H1 (cell line): Measurements from ENCODE around the gene MINDY3. TPM values are rescaled to one million over a fixed set of nuclear protein-coding genes. Genes with fewer than 3 reads are reported as not detected.

ENCODE experiments used
- CTCF ChIA-PET: fragments of 300-600 bp; sonication (Branson Sonifier 250); formaldehyde crosslinking; loops from one replicate; lab custom pipeline; 2021; ENCODE audit not compliant: partially characterized antibody; lab: Charles Lee
- POLR2A ChIA-PET: fragments of 300-600 bp; sonication (Branson Sonifier 250); formaldehyde crosslinking; loops from one replicate; lab custom pipeline; 2021; ENCODE audit warnings: inconsistent platforms; ENCODE audit not compliant: partially characterized antibody; lab: Charles Lee
- DNase-seq, 2 experiments: peaks; one replicate each; pipeline versions ENCODE4 v3.0.0 to v3.0.0-alpha.2; 2010 to 2022; ENCODE audit warnings: low spot score in 2 of 2, low read depth in 1 of 2, mixed read lengths in 1 of 2
- FAIRE-seq: peaks from 2 replicates; lab custom pipeline; 2011; peaks lifted over from hg19 to GRCh38; lab: Jason Lieb, UNC
- H2AFZ ChIP-seq: 2 replicates; pipeline ENCODE4 v1.8.1; 2012; ENCODE audit warnings: low read length, inconsistent platforms
- H2AK5ac ChIP-seq: 2 replicates; pipeline ENCODE4 v1.6.1; 2013; ENCODE audit warnings: low read depth, low read length
- H2BK120ac ChIP-seq: replicated peaks from 2 replicates; pipeline ENCODE3; 2013; ENCODE audit warnings: low read depth, low read length, inconsistent platforms
- H2BK12ac ChIP-seq: 2 replicates; pipeline ENCODE4 v1.6.1; 2013; ENCODE audit warnings: low read depth, low read length
- H2BK15ac ChIP-seq: 2 replicates; pipeline ENCODE4 v1.6.1; 2013; ENCODE audit warnings: low read length
- H2BK20ac ChIP-seq: 2 replicates; pipeline ENCODE4 v1.6.1; 2013; ENCODE audit warnings: low read length
- H2BK5ac ChIP-seq: 2 replicates; pipeline ENCODE4 v1.6.1; 2013; ENCODE audit warnings: low read depth, low read length
- H3K14ac ChIP-seq: 2 replicates; pipeline ENCODE4 v1.6.1; 2013; ENCODE audit warnings: inconsistent platforms; ENCODE audit not compliant: insufficient read length
- H3K18ac ChIP-seq: 2 replicates; pipeline ENCODE4 v1.6.1; 2013; ENCODE audit warnings: low read length; ENCODE audit errors: extremely low read depth
- H3K23ac ChIP-seq: 2 replicates; pipeline ENCODE4 v1.6.1; 2013; ENCODE audit warnings: inconsistent platforms; ENCODE audit not compliant: insufficient read length
- H3K23me2 ChIP-seq: 2 replicates; pipeline ENCODE4 v1.6.1; 2013; ENCODE audit warnings: low read depth, low read length
- H3K27ac ChIP-seq: 2 replicates; pipeline ENCODE4 v1.6.1; 2011; ENCODE audit warnings: low read depth, low read length, inconsistent platforms
- H3K27me3 ChIP-seq, 4 experiments: replicated peaks in 1 of 4; 1 replicate in 1 of 4; 2 replicates in 3 of 4; pipeline versions ENCODE4 v1.6.1 to v1.8.1; 2011 to 2013; ENCODE audit warnings: low read length in 3 of 4, mild to moderate bottlenecking in 3 of 4, inconsistent platforms in 2 of 4, mixed read lengths in 2 of 4, moderate library complexity in 1 of 4; ENCODE audit not compliant: control insufficient read depth in 3 of 4, insufficient read depth in 3 of 4; ENCODE audit errors: extremely low read depth in 1 of 4
- H3K36me3 ChIP-seq, 4 experiments: 2 replicates each; pipeline versions ENCODE4 v1.6.1 to v1.8.1; 2011 to 2013; ENCODE audit warnings: mild to moderate bottlenecking in 4 of 4, low read length in 3 of 4, moderate library complexity in 2 of 4, control low read depth in 1 of 4, inconsistent platforms in 1 of 4; ENCODE audit not compliant: insufficient read depth in 4 of 4, control insufficient read depth in 2 of 4
- H3K4ac ChIP-seq: replicated peaks from 2 replicates; pipeline ENCODE3; 2013; ENCODE audit warnings: low read length, low read depth, mixed read lengths, inconsistent platforms; ENCODE audit not compliant: insufficient read length
- H3K4me1 ChIP-seq, 4 experiments: replicated peaks in 1 of 4; 1 replicate in 1 of 4; 2 replicates in 3 of 4; pipeline versions ENCODE4 v1.6.1 to v1.8.1; 2011 to 2013; ENCODE audit warnings: low read length in 3 of 4, inconsistent platforms in 2 of 4, mixed read lengths in 1 of 4; ENCODE audit not compliant: insufficient read depth in 4 of 4, control insufficient read depth in 3 of 4
- H3K4me2 ChIP-seq, 2 experiments: 2 replicates each; pipeline versions ENCODE4 v1.6.1 to v1.8.1; 2011 to 2013; ENCODE audit warnings: low read depth in 2 of 2, low read length in 2 of 2, control low read depth in 1 of 2, inconsistent platforms in 1 of 2, mild to moderate bottlenecking in 1 of 2; ENCODE audit not compliant: insufficient read depth in 1 of 2
- H3K4me3 ChIP-seq, 4 experiments: fragments of 200-600, 300-600 bp in 1 of 4; sonication (generic), shearing (Covaris generic), sonication (Bioruptor Twin) in 1 of 4; 2 replicates each; pipeline versions ENCODE4 v1.5.1 to v1.8.1; 2011 to 2016; ENCODE audit warnings: low read length in 4 of 4, low read depth in 3 of 4, control low read depth in 2 of 4, inconsistent platforms in 2 of 4, mild to moderate bottlenecking in 2 of 4, mixed read lengths in 1 of 4, moderate library complexity in 1 of 4; ENCODE audit not compliant: insufficient read depth in 2 of 4; ENCODE audit errors: extremely low read depth in 1 of 4
- H3K56ac ChIP-seq: replicated peaks from 2 replicates; pipeline ENCODE3; 2013; ENCODE audit warnings: low read depth, mild to moderate bottlenecking, mixed read lengths, low read length, inconsistent platforms; ENCODE audit not compliant: insufficient read length
- H3K79me1 ChIP-seq: 2 replicates; pipeline ENCODE4 v1.6.1; 2013; ENCODE audit warnings: low read depth, low read length, control low read depth
- H3K79me2 ChIP-seq, 2 experiments: 2 replicates each; pipeline versions ENCODE4 v1.6.1 to v1.8.1; 2012 to 2013; ENCODE audit warnings: low read length in 2 of 2, mild to moderate bottlenecking in 2 of 2, inconsistent platforms in 1 of 2; ENCODE audit not compliant: insufficient read depth in 2 of 2, control insufficient read depth in 1 of 2
- H3K9ac ChIP-seq, 4 experiments: replicated peaks in 1 of 4; 1 replicate in 1 of 4; 2 replicates in 3 of 4; pipeline versions ENCODE4 v1.6.1 to v1.8.1; 2011 to 2013; ENCODE audit warnings: low read depth in 3 of 4, low read length in 3 of 4, control low read depth in 2 of 4, mild to moderate bottlenecking in 2 of 4, moderate library complexity in 2 of 4, inconsistent platforms in 1 of 4; ENCODE audit errors: extremely low read depth in 1 of 4
- H3K9me3 ChIP-seq, 2 experiments: 2 replicates each; pipeline versions ENCODE4 v1.6.1 to v1.8.1; 2012 to 2013; ENCODE audit warnings: mild to moderate bottlenecking in 2 of 2, moderate library complexity in 2 of 2, control low read depth in 1 of 2, inconsistent platforms in 1 of 2, low read depth in 1 of 2, low read length in 1 of 2, mixed read lengths in 1 of 2; ENCODE audit not compliant: insufficient read depth in 2 of 2
- H4K20me1 ChIP-seq, 2 experiments: replicated peaks in 1 of 2; 2 replicates each; pipeline versions ENCODE3 to v1.8.1; 2011 to 2013; ENCODE audit warnings: inconsistent platforms in 2 of 2, low read length in 2 of 2, mild to moderate bottlenecking in 1 of 2; ENCODE audit not compliant: insufficient read depth in 2 of 2, control insufficient read depth in 1 of 2
- H4K5ac ChIP-seq: 2 replicates; pipeline ENCODE4 v1.6.1; 2013; ENCODE audit warnings: low read length, low read depth, mixed read lengths, inconsistent platforms; ENCODE audit not compliant: insufficient read length
- H4K8ac ChIP-seq: 2 replicates; pipeline ENCODE4 v1.8.0; 2013; ENCODE audit warnings: mild to moderate bottlenecking, moderate library complexity, low read length, inconsistent platforms; ENCODE audit not compliant: insufficient read depth; ENCODE audit errors: extremely low read depth
- H4K91ac ChIP-seq: replicated peaks from 2 replicates; pipeline ENCODE3; 2013; ENCODE audit warnings: low read length, mixed read lengths, inconsistent platforms; ENCODE audit not compliant: insufficient read length
- CHD2 ChIP-seq: IDR thresholded peaks from 2 replicates; pipeline ENCODE4 v1.6.1; 2012; ENCODE audit warnings: low read length, improper control_type of control experiment
- FOSL1 ChIP-seq: IDR thresholded peaks from 2 replicates; pipeline ENCODE4 v1.6.1; 2011; ENCODE audit warnings: mild to moderate bottlenecking, low read depth, low read length, moderate library complexity; ENCODE audit not compliant: insufficient read depth
- GABPA ChIP-seq: IDR thresholded peaks from 2 replicates; pipeline ENCODE4 v1.6.1; 2011; ENCODE audit warnings: mild to moderate bottlenecking, low read length, moderate library complexity, borderline replicate concordance; ENCODE audit not compliant: insufficient read depth
- JUND ChIP-seq: IDR thresholded peaks from 2 replicates; pipeline ENCODE4 v1.6.1; 2011; ENCODE audit warnings: mild to moderate bottlenecking, improper control_type of control experiment, low read length
- KDM5A ChIP-seq: fragments of 200-600 bp; IDR thresholded peaks from 2 replicates; pipeline ENCODE4 v1.7.1; 2012; ENCODE audit warnings: mild to moderate bottlenecking, low read length, inconsistent platforms, mixed read lengths
- SIX5 ChIP-seq: IDR thresholded peaks from 2 replicates; pipeline ENCODE4 v1.6.1; 2011; ENCODE audit warnings: mild to moderate bottlenecking, low read depth, low read length
- WGBS, 2 experiments: shearing (Covaris generic) in 1 of 2; methylation state at CpG; one replicate each; pipeline versions ENCODE4 v1.1.6 to v1.1.7; 2013 to 2015; ENCODE audit warnings: low lambda C conversion rate in 2 of 2, mixed read lengths in 2 of 2, inconsistent platforms in 1 of 2, low coverage in 1 of 2, missing lambda C conversion rate in 1 of 2; ENCODE audit not compliant: insufficient replicate concordance in 2 of 2, insufficient coverage in 1 of 2, insufficient read length in 1 of 2; ENCODE audit errors: extremely low coverage in 1 of 2, missing lambda C conversion rate in 1 of 2; 5-methylcytosine and 5-hydroxymethylcytosine counted together
- polyA plus RNA-seq, 7 experiments: library from polyadenylated mRNA; depleted of rRNA in 3 of 7; stranded (reverse) in 5 of 7; unstranded in 2 of 7; fragments of >200 nt in 5 of 7; fragments of 200-250 nt in 2 of 7; gene quantifications; 1 replicate in 5 of 7; 2 replicates in 1 of 7; 4 replicates in 1 of 7; pipeline versions ENCODE4 v1.2.1 to v1.2.3, GENCODE V29; 2011 to 2013; ENCODE audit warnings: missing spikeins in 2 of 7, mixed read lengths in 2 of 7
- total RNA-seq: library from RNA; stranded (reverse); fragmentation: NEBNext Ultra II Directional; extraction: Animal tissue kit (Norgen Biotek cat#: 25700); gene quantifications from 2 replicates; pipeline ENCODE4 v1.2.1, GENCODE V29; 2021
- TF ChIP-seq, protein P1 (sequence below): IDR thresholded peaks from 2 replicates; pipeline ENCODE4 v1.6.1; 2012; ENCODE audit warnings: inconsistent platforms

Gene MINDY3
- total and polyA plus RNA-seq, 2 of the 8 experiments (the other 6 are each of a cell fraction or from before 2014, with no cell fraction given): 4.6 to 13.6 TPM

DNA sequence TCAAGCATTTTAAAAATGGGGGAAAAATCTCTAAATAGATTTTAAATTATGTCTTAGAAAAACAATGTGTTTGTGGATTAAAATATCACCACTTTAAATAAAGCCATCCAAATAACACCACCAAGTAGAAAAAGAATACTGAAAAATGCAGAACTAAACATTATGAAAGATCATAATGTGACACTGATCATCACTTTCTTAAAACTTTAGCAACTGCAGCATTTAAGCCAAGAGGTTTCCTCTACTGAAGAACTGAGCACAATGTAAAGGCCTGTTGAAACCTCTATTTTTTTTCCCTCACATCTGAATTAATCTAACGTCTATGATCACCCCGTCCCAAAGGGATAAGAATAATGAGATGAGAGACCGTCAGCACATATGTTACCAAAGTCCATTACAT lies 18.6 kb downstream of the MINDY3 start:
- no peak overlapping the region for H2BK15ac ChIP-seq
- H3K79me2 ChIP-seq: no peaks in the 10 kb centered on the region
- no peak overlapping the region for H3K18ac ChIP-seq
- no peak overlapping the region for H3K27ac ChIP-seq
- no peaks in the 10 kb centered on the region for H3K36me3 ChIP-seq
- no peaks in the 10 kb centered on the region for H3K23me2 ChIP-seq
- 95% methylated on average over 3 of the region's 3 CpGs; no CpG with 5 or more reads in 1 of the 2 experiments for WGBS, 2 experiments
- no peak overlapping the region for H2BK5ac ChIP-seq
- H3K23ac ChIP-seq: no peak overlapping the region
- TF ChIP-seq KDM5A: no peak
- no peak for TF ChIP-seq JUND
- TF ChIP-seq, protein P1, sequence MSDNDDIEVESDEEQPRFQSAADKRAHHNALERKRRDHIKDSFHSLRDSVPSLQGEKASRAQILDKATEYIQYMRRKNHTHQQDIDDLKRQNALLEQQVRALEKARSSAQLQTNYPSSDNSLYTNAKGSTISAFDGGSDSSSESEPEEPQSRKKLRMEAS: no peak
- TF ChIP-seq FOSL1: no peak
- no peak for TF ChIP-seq GABPA
- no peak for TF ChIP-seq CHD2
- TF ChIP-seq SIX5: no peak
- no peak overlapping the region for H3K14ac ChIP-seq
- H2AK5ac ChIP-seq: no peak overlapping the region
- H3K79me1 ChIP-seq: no peaks in the 10 kb centered on the region
- H4K8ac ChIP-seq: no peak overlapping the region
- H3K56ac ChIP-seq: no peak overlapping the region
- H4K5ac ChIP-seq: no peak overlapping the region
- H4K20me1 ChIP-seq: no peaks in the 10 kb centered on the region
- H3K27me3 ChIP-seq: peaks cover 0 to 2% (median 0%) of the 10 kb centered on the region in 4 experiments; a peak in 1 of 7 replicates
- no peak overlapping the region for H2BK12ac ChIP-seq
- no peak overlapping the region for H3K4ac ChIP-seq
- H4K91ac ChIP-seq: no peak overlapping the region
- H3K4me1 ChIP-seq: no peaks in the 10 kb centered on the region
- H2BK20ac ChIP-seq: no peak overlapping the region
- ChIA-PET POLR2A (no interaction called here), CTCF (no interaction called here)
- no peak overlapping the region for H3K9ac ChIP-seq
- no peak overlapping the region for H3K4me3 ChIP-seq
- H2BK120ac ChIP-seq: no peak overlapping the region
- H3K9me3 ChIP-seq: no peaks in the 10 kb centered on the region
- H3K4me2 ChIP-seq: no peak overlapping the region
- DNase-seq (no peak), FAIRE-seq (no peak)
- H2AFZ ChIP-seq: no peak overlapping the region
